ENCODE data around the gene RABL3.
"Not testable (repeated sequence)": the region's sequence is repeated elsewhere in the genome, so short reads cannot be mapped to it uniquely, and the experiment has no call there.

Gene RABL3

DNA sequence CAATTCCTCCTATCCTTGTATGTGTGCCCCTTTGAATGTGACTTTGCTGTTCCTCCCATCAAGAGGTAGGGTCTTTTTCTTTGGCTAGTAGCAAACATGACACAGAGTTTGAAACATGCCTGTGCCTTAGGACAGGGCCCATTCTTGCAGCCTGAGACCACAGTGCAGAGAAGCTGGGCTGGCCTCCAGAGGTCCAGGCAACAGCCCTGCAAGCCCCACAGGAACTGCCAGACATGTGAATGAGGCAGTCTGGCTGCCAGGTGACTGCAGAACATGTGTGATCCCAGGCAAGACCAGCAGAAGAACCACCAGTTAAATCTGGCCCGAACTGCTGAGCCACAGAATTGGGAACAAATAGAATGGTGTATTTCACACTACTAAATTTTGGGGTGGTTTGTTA is 59.1 kb downstream of the RABL3 start:
- DNase-seq (ENCODE audit: low read depth in 2 of 2) = no peak

DNA sequence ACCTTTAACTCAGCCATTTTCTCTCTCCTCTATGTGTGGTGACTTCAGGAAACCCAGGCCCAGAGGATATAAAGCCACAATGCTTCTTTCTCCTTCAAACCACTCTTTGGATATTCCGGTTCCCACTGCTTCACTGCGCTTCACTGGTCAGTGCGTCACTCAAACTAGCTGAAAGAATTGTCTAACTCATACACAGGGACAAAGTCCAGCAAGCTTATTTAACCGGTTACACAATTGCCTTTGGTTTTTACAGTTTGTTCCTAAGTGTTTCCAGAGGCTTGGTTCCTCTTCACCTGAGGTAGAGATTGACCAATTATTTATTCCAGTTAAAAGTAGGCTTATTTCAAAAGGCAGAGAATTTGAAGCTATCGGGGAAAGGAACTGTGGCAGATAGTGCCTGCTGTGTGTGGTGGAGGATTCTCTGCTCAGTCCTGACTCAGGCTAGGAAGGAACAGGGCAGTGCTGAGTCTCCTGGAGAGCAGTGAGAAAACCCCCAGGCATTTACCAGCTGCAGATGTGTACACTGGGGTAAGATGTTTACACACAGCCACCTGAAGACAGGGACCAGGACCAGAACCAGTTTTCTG is 60.1 kb downstream of the RABL3 start, which contains the start of gene HGD:
HGD (minus strand) TSS at position 145 of the 587 bp plus-strand sequence; CDS start at position 17, 128 bp downstream.
- no peak for DNase-seq (ENCODE audit: low read depth in 2 of 2)

DNA sequence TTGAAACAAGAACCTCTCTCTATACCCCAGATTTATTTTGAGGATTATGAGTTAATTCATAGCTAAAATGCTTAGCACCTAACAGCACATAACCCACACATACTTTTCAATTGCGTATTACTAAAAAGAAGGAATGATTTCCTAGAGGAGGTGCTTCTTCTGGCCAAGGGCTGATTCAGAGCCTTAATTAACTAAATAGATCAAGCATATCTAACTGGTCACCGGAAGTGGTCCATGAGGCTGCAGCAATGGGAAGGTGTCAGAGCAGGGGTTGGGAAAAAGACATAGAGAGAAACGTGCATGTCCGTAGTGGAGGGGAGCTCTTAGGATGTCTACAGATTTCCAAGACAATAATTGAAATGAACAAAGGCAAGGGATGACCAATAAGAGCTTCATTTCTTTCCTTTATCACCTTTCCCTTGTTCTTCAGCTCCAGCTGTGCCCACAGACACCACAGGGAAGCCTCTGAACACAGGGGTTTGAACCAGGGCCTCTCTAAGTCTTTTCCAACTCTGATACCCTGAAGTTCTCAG is 60.7 kb downstream of the RABL3 start:
- no peak for DNase-seq (ENCODE audit: low read depth in 2 of 2)

- no peak for DNase-seq (ENCODE audit: low read depth in 2 of 2)
These were observed 61.3 kb downstream of the RABL3 start for GRCh38 chr3:120681018-120681417.

DNA sequence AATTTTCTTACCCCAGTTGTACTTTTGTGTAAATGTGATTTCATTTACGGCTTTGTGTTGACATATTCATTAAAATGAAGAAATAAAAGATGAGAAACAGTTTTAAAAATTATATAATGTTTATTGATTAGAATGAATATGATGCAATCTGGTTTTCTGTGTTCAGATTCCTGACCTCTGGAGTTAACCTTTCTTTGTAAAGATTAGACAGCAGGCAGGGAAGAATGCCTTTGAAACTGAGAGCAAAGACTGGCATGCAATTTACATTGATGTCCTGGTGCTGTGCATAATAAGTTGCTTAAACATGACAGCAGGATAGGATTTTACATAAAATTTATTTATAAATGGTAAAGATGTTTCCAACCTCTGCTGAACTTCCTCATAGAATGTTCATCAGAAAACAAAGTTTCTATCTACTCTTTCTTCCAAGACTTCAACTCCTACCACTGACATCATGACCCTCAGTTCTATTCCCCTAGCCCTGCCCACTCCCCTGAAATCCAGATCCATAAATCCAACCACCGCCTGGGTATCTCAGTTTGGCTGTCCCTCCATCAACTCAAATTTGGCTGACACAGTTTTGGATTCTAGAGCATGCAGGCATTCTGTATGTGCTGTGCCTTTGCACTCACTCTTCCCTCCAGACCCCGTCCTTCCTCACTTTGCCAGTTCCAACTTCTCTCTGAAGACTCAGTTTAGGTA is 62.0 kb downstream of the RABL3 start:
- DNase-seq (ENCODE audit: low read depth in 2 of 2) = no peak

GRCh38 chr3:120678984-120679383 is 63.3 kb downstream of the RABL3 start:
- DNase-seq (ENCODE audit: low read depth in 2 of 2) = no peak

DNA sequence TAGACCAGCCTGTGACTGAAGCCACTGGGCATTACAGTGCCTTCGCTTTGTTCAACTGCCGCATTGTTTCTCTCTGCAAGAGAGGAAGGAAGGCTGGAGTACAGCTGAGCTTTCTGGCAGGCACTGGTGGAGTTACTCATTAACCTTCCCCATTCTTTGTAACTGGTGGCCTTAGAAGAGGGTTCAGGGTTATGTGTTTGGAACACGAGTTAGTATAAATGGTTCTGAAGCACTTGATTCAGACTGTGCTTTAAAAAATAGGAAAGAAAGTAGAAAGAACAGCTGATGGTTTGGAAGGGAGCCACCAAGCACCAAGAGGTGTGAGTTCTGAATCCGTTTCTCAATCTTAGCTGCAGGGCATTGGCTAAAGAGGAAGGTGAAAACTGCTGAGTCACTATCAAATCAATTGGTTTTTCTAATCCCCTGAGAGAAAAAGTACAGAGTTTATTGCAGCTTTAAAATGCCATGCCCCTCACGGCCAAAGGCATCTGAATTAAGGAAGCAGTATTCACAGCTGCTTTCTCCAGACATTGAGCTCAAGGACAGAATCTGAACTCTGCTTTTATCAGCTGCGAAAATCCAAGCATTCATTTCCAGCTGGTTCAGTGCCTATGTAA is 63.9 kb downstream of the RABL3 start:
- no peak for DNase-seq (ENCODE audit: low read depth in 2 of 2)

- DNase-seq (ENCODE audit: low read depth in 2 of 2) = not testable (repeated sequence)
These were observed 65.1 kb downstream of the RABL3 start for GRCh38 chr3:120677193-120677592.

DNA sequence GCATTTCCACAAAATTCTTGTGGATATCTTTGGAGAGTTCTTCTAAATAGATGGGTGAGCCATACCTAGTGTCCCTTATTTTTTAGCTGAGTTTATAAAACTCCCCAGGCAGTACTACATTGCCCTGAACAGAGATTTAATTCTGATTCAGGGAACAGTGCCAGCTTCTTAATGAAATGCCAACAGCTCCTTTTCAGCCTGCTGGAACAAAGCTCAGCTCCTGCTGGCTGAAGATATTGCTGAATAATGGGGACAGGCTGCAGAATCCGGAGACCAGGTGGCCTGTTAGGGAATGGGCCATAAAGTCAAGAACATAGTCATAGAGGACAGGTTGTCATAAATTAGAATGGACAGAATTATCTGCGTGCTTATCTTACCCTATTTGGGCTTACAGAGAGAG is 69.2 kb downstream of the RABL3 start:
- no peak for DNase-seq (ENCODE audit: low read depth in 2 of 2)

DNA sequence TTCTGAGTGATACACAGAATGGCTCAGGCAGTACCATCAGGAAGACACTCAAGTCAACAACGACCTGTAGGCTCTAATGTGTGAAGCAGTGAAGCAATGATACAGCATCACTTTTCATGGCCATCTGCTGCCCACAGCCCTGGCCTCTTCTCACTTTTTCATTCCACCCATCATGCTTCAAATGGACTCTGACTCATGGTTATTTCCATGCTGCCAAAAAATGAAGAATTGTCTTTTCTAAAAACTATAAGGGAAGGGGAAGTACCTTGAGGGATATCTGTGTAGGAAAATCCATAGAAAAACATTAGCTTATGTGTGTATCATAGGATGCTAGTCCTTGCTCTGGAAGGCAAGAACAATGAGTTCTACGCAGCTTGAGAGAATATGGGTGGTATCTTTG is 71.7 kb downstream of the RABL3 start:
- no peak for DNase-seq (ENCODE audit: low read depth in 2 of 2)

- no peak for DNase-seq (ENCODE audit: low read depth in 2 of 2)
These were observed 77.4 kb downstream of the RABL3 start for GRCh38 chr3:120664926-120665325.

DNA sequence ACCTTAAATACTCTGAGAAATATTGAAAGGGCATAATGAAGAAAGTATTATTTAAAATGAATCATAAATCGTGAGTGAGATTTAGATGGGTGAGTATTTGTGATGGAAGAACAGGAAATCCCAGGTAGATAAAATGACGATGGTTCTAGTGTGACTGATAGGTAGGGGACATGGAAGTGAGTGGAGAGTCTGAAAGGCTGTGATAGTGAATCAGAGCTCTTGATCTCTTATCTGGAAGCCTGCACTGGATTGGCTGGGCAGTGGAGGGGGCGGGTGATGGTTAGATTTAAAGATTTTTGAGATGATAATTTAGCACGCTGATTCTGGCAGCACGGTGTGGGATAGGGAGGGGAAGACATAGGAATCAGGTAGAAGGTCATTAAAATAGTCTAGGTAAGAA is 80.4 kb downstream of the RABL3 start:
- no peak for DNase-seq (ENCODE audit: low read depth in 2 of 2)

GRCh38 chr3:120661106-120661905 is 81.0 kb downstream of the RABL3 start:
- no peak for DNase-seq (ENCODE audit: low read depth in 2 of 2)

GRCh38 chr3:120659834-120660233 is 82.5 kb downstream of the RABL3 start:
- no peak for DNase-seq (ENCODE audit: low read depth in 2 of 2)

GRCh38 chr3:120659285-120659684 is 83.0 kb downstream of the RABL3 start:
- DNase-seq (ENCODE audit: low read depth in 2 of 2) = no peak

GRCh38 chr3:120652896-120653545 is 89.3 kb downstream of the RABL3 start:
- no peak for DNase-seq (ENCODE audit: low read depth in 2 of 2)

- no peak for DNase-seq (ENCODE audit: low read depth in 2 of 2)
These were observed 90.0 kb downstream of the RABL3 start for GRCh38 chr3:120652281-120652680.

DNA sequence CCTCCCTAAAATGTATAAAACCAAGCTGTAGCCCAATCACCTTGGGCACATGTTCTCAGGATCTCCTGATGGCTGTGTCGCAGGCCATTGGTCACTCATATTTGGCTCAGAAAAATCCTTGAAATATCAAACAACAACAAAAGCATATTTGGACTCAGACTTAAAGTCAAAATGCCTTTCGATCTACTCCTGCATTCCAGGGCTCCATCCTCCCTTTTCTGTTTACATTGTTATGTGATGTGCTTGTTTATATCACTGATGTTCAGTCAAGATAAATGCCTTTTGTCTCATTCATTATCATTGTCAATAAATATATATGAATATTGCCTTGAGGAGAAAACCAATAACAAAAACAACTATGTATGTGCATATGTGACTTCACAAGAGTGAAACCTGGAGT is 92.0 kb downstream of the RABL3 start:
- DNase-seq (ENCODE audit: low read depth in 2 of 2) = no peak

- no peak for DNase-seq (ENCODE audit: low read depth in 2 of 2)
These were observed 92.5 kb downstream of the RABL3 start for GRCh38 chr3:120649830-120650233.

GRCh38 chr3:120648290-120648689 is 94.0 kb downstream of the RABL3 start:
- DNase-seq (ENCODE audit: low read depth in 2 of 2) = no peak

DNA sequence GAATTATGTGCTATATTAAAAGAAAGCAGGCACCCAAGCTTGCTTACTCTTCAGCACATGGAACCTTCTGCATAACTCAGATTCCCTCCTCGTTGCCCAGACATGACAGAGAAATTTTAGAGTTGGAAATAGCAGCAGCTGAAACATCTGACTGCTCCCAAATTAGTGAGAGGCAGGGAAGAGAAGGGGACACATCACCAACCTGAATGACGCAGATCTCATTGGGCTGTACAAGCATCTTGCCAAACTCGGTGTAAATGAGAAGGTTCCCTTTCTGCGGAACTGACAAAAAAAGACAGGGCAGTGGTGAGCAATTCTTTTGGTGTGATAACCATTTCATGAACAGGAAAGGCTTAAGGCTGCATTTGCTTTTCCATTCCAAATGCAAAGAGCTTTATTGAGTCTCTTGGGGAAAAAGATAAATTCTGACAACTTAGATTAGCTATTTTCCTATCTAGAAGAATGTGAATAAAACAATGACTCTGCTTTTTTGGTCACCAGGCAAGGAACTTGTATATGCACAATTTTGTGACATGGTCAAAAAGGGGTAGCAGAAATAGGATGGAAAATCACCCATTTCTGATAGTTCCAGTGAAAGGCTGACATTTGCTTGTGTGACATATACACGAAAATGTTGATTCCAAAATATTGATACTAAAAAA is 95.4 kb downstream of the RABL3 start:
- DNase-seq (ENCODE audit: low read depth in 2 of 2) = no peak
